Measurements from ENCODE around the gene SOX10. TPM values are rescaled to one million over a fixed set of nuclear protein-coding genes. Genes with fewer than 3 reads are reported as not detected.

SOX10 gene
- polyA plus RNA-seq, 3 donors, result not detected

DNA sequence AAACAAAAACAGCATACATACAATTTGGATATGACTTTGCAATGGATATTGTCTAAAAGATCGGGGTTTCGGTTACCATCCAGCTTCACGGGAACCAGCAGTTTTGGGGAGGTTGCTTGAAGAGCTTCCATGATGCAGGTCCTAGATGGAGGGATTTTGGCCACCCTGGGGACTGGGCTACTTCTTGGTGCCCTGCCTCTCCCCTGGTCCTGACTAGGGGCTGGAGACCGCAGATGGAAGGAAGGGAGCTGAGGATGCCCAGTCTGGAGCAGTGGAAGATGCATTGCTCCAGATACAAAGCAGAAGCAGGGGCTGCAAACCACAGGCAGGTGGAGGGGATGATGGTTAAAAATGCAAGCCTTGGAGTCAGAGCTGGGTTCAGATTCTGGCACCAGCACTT, 13.5 kb downstream of the SOX10 start:
- intact Hi-C loops (cut with micrococcal nuclease), result no loop called here

DNA sequence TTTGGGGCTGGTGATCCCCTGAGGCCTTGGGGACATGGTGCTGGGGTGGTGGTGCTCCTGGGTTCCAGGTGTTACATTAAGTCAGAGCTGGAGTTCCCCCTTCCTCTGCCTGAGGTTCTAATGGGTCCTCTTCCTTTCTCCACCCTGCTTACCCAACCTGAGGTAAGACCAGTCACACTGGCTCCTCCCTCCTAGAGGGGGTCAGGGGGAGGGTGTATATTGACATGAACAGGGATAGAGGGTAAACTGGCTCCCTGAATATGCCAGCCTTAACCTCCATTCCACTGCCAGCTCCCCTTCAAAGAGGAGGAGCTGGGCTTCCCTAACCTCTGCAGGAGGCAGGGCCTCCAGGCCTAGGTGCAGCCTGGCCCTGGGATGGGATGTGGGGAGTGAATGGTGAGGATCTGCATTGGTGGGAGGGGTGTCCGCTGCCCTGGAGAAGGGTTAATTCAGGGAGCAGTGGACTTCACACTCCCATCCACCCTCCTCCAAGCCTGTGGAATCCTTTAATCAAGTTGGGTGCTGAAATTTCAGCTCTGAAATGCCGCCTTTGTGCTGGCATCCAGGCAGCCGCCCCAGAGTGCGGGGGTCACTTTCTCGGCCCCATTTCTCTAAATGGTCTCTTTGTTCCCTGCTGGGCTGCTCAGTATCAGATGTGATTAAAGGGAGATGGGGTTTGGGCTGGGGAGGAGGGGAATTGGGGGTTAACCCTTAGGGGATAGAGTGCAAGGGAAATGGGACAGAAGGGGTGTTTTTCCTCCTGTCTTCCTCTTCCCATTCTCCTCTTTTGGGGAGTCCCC, 15.7 kb downstream of the SOX10 start:
- no peaks in the 10 kb centered on the region for H3K9me3 ChIP-seq (replicated peaks in 1 of 2; ENCODE audit: control insufficient read depth in 1 of 2, insufficient read depth in 1 of 2, low read length in 2 of 2)
- H3K27ac ChIP-seq (ENCODE audit: low read depth in 1 of 2, low read length in 2 of 2), result no peak overlapping the region
- WGBS (ENCODE audit: insufficient coverage), result 100% methylated on average over 4 of the region's 5 CpGs
- no peak overlapping the region for H3K4me3 ChIP-seq (replicated peaks in 1 of 3; ENCODE audit: low read depth in 2 of 3, low read length in 3 of 3)
- Mint-ChIP-seq H3K36me3 (peaks cover 43 to 55% of the 10 kb centered on the region in 2 donors), H3K9me3 (no peaks in the 10 kb centered on the region), H3K4me3 (no peak overlapping the region), H3K27me3 (ENCODE audit: low read depth in 3 of 3) (peaks cover 0 to 2% (median 0%) of the 10 kb centered on the region in 3 donors), H3K4me1 (no peaks in the 10 kb centered on the region), H3K27ac (no peak overlapping the region)
- H2AFZ ChIP-seq (ENCODE audit: insufficient read depth, low read depth, low read length, poor library complexity, severe bottlenecking), result no peak overlapping the region
- no peak overlapping the region for H3K9ac ChIP-seq (ENCODE audit: insufficient read depth, low read length, poor library complexity, severe bottlenecking)
- no peak for DNase-seq
- intact Hi-C loops (cut with micrococcal nuclease), result loop anchor here (5.0 to 10.0 kb wide), 2 partner anchors 151 to 154 kb away; no protein-coding TSS in a partner anchor
- H3K4me2 ChIP-seq (replicated peaks; ENCODE audit: extremely low read depth, low read length, poor library complexity, severe bottlenecking), result no peak overlapping the region
- H3K36me3 ChIP-seq (replicated peaks in 1 of 2; ENCODE audit: control insufficient read depth in 1 of 2, insufficient read depth in 2 of 2, low read length in 2 of 2), result peaks cover 31 to 52% of the 10 kb centered on the region in 2 donors
- no peaks in the 10 kb centered on the region for H3K4me1 ChIP-seq (ENCODE audit: control insufficient read depth in 1 of 2, insufficient read depth in 2 of 2, low read length in 2 of 2)
- peaks cover 7% of the 10 kb centered on the region for H4K20me1 ChIP-seq (ENCODE audit: insufficient read depth, low read length)
- no peaks in the 10 kb centered on the region for H3K79me2 ChIP-seq (ENCODE audit: insufficient read depth, low read length)
- no peaks in the 10 kb centered on the region for H3K27me3 ChIP-seq (ENCODE audit: control insufficient read depth in 2 of 2, insufficient read depth in 2 of 2, low read length in 2 of 2)
- TF ChIP-seq, protein P1, sequence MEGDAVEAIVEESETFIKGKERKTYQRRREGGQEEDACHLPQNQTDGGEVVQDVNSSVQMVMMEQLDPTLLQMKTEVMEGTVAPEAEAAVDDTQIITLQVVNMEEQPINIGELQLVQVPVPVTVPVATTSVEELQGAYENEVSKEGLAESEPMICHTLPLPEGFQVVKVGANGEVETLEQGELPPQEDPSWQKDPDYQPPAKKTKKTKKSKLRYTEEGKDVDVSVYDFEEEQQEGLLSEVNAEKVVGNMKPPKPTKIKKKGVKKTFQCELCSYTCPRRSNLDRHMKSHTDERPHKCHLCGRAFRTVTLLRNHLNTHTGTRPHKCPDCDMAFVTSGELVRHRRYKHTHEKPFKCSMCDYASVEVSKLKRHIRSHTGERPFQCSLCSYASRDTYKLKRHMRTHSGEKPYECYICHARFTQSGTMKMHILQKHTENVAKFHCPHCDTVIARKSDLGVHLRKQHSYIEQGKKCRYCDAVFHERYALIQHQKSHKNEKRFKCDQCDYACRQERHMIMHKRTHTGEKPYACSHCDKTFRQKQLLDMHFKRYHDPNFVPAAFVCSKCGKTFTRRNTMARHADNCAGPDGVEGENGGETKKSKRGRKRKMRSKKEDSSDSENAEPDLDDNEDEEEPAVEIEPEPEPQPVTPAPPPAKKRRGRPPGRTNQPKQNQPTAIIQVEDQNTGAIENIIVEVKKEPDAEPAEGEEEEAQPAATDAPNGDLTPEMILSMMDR (IDR thresholded peaks at IDR 0.05), result no peak

More for the DNA sequence above, 13.5 kb downstream of the SOX10 start:
- H3K4me3 Mint-ChIP-seq, result no peak overlapping the region
- WGBS (ENCODE audit: insufficient coverage), result 100% methylated on average over 1 of the region's 4 CpGs
- Histone ChIP-seq H4K20me1 (ENCODE audit: insufficient read depth, low read length) (no peaks in the 10 kb centered on the region), H3K27me3 (ENCODE audit: control insufficient read depth in 2 of 2, insufficient read depth in 2 of 2, low read length in 2 of 2) (no peaks in the 10 kb centered on the region), H3K36me3 (replicated peaks in 1 of 2; ENCODE audit: control insufficient read depth in 1 of 2, insufficient read depth in 2 of 2, low read length in 2 of 2) (peaks cover 26 to 38% of the 10 kb centered on the region in 2 donors), H3K79me2 (ENCODE audit: insufficient read depth, low read length) (no peaks in the 10 kb centered on the region), H3K9ac (ENCODE audit: insufficient read depth, low read length, poor library complexity, severe bottlenecking) (no peak overlapping the region), H3K27ac (ENCODE audit: low read depth in 1 of 2, low read length in 2 of 2) (no peak overlapping the region), H2AFZ (ENCODE audit: insufficient read depth, low read depth, low read length, poor library complexity, severe bottlenecking) (no peak overlapping the region), H3K4me3 (replicated peaks in 1 of 3; ENCODE audit: low read depth in 2 of 3, low read length in 3 of 3) (no peak overlapping the region), H3K4me1 (ENCODE audit: control insufficient read depth in 1 of 2, insufficient read depth in 2 of 2, low read length in 2 of 2) (no peaks in the 10 kb centered on the region), H3K4me2 (replicated peaks; ENCODE audit: extremely low read depth, low read length, poor library complexity, severe bottlenecking) (no peak overlapping the region), H3K9me3 (replicated peaks in 1 of 2; ENCODE audit: control insufficient read depth in 1 of 2, insufficient read depth in 1 of 2, low read length in 2 of 2) (no peaks in the 10 kb centered on the region)
- TF ChIP-seq, protein P1 (IDR thresholded peaks at IDR 0.05), result no peak
- H3K4me1 Mint-ChIP-seq, result no peaks in the 10 kb centered on the region
- no peak overlapping the region for H3K27ac Mint-ChIP-seq
- H3K27me3 Mint-ChIP-seq (ENCODE audit: low read depth in 3 of 3), result peaks cover 0 to 2% (median 0%) of the 10 kb centered on the region in 3 donors
- no peak for DNase-seq
- H3K9me3 Mint-ChIP-seq, result peaks cover 0 to under 1% (median 0%) of the 10 kb centered on the region in 7 donors
- H3K36me3 Mint-ChIP-seq, result peaks cover 40 to 49% of the 10 kb centered on the region in 2 donors

Data from CD14-positive monocyte (primary cell).